Astrocyte (in vitro differentiated cells and primary cell): ENCODE results near the gene TMEM63A. TPM values are rescaled to one million over a fixed set of nuclear protein-coding genes. Genes with fewer than 3 reads are reported as not detected.

Source experiments
- DNase-seq: peaks from one replicate; pipeline ENCODE4 v3.0.0-alpha.2; 2010; ENCODE audit warnings: low read depth
- FAIRE-seq: peaks from 2 replicates; lab custom pipeline; 2011; peaks lifted over from hg19 to GRCh38; lab: Jason Lieb, UNC
- H2AFZ ChIP-seq: 2 replicates; pipeline ENCODE4 v1.6.0; 2012; ENCODE audit warnings: low read depth, low read length, inconsistent platforms
- H3K27ac ChIP-seq: 2 replicates; pipeline ENCODE4 v1.5.1; 2011; ENCODE audit warnings: low read depth, low read length, inconsistent platforms
- H3K27me3 ChIP-seq: 2 replicates; pipeline ENCODE4 v1.6.0; 2011; ENCODE audit warnings: low read length, inconsistent platforms; ENCODE audit not compliant: insufficient read depth
- H3K36me3 ChIP-seq: 2 replicates; pipeline ENCODE4 v1.5.1; 2011; ENCODE audit warnings: low read length, inconsistent platforms; ENCODE audit not compliant: insufficient read depth
- H3K4me1 ChIP-seq: 2 replicates; pipeline ENCODE4 v1.5.1; 2011; ENCODE audit warnings: low read length, inconsistent platforms; ENCODE audit not compliant: insufficient read depth
- H3K4me2 ChIP-seq: 2 replicates; pipeline ENCODE4 v1.6.0; 2012; ENCODE audit warnings: low read length, inconsistent platforms
- H3K4me3 ChIP-seq: 2 replicates; pipeline ENCODE4 v1.5.1; 2011; ENCODE audit warnings: low read depth, mild to moderate bottlenecking, low read length, inconsistent platforms; ENCODE audit not compliant: insufficient read depth
- H3K79me2 ChIP-seq: 2 replicates; pipeline ENCODE4 v1.6.0; 2012; ENCODE audit warnings: mild to moderate bottlenecking, low read length, inconsistent platforms; ENCODE audit not compliant: insufficient read depth
- H3K9ac ChIP-seq: 2 replicates; pipeline ENCODE4 v1.6.0; 2012; ENCODE audit warnings: mild to moderate bottlenecking, low read length, inconsistent platforms
- H3K9me3 ChIP-seq: 2 replicates; pipeline ENCODE4 v1.5.1; 2012; ENCODE audit warnings: low read depth, mild to moderate bottlenecking, low read length, inconsistent platforms; ENCODE audit not compliant: insufficient read depth
- H4K20me1 ChIP-seq: 2 replicates; pipeline ENCODE4 v1.6.0; 2012; ENCODE audit warnings: low read length, inconsistent platforms; ENCODE audit not compliant: insufficient read depth
- H3K27ac Mint-ChIP-seq: one replicate; pipeline ENCODE4 v1.8.0; 2021; ENCODE audit warnings: mild to moderate bottlenecking, mixed read lengths; ENCODE audit not compliant: unreplicated experiment
- H3K27me3 Mint-ChIP-seq: one replicate; pipeline ENCODE4 v1.8.0; 2021; ENCODE audit warnings: low read depth, mixed read lengths; ENCODE audit not compliant: unreplicated experiment
- H3K36me3 Mint-ChIP-seq: one replicate; pipeline ENCODE4 v1.8.0; 2021; ENCODE audit warnings: low read depth, mixed read lengths; ENCODE audit not compliant: unreplicated experiment
- H3K4me1 Mint-ChIP-seq: one replicate; pipeline ENCODE4 v1.8.0; 2021; ENCODE audit warnings: low read depth, mixed read lengths; ENCODE audit not compliant: unreplicated experiment
- H3K4me3 Mint-ChIP-seq: one replicate; pipeline ENCODE4 v1.8.0; 2021; ENCODE audit warnings: mild to moderate bottlenecking, moderate library complexity, mixed read lengths; ENCODE audit not compliant: unreplicated experiment
- H3K9me3 Mint-ChIP-seq: one replicate; pipeline ENCODE4 v1.8.0; 2021; ENCODE audit warnings: mild to moderate bottlenecking, mixed read lengths; ENCODE audit not compliant: unreplicated experiment
- CTCF ChIP-seq: IDR thresholded peaks from 2 replicates; pipeline ENCODE4 v1.5.1; 2011; ENCODE audit warnings: low read depth, mild to moderate bottlenecking, inconsistent platforms, low read length, moderate library complexity; ENCODE audit not compliant: insufficient read depth
- EZH2 ChIP-seq: IDR thresholded peaks from 2 replicates; pipeline ENCODE4 v1.6.1; 2012; ENCODE audit warnings: mild to moderate bottlenecking, low read length, inconsistent platforms; ENCODE audit not compliant: insufficient read depth
- total RNA-seq: library from RNA; stranded (reverse); gene quantifications from 2 replicates; pipeline ENCODE4 v1.2.1, GENCODE V29; 2021

The TMEM63A gene
- total RNA-seq, 1 donor from 2014 or later, result 28.7 TPM

DNA sequence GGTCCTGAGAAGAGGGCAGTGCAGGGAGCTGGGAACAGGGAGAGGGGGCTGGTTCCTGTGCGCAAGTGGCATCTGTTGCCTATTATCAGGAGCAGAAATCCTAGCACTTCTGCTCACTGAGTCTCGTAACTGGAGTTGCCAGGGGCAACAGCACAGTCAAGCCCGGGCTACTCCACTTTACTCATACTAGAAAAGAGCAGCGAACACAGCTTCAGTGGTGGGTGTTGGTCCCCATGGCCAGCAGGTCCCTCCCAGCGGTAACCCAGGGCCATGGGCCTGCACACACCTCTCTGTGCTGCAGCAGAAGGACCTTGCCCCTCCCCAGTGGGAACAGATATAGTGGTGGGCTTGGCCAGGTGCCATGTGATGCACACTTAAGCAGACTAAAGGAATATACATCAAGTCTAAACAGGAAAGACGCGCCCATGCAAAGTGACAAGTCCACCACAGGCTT, 33.4 kb upstream of the TMEM63A start:
- Mint-ChIP-seq H3K9me3 (no peaks in the 10 kb centered on the region), H3K4me1 (peaks cover 4% of the 10 kb centered on the region), H3K4me3 (no peak overlapping the region), H3K36me3 (peaks cover 23% of the 10 kb centered on the region), H3K27me3 (no peaks in the 10 kb centered on the region), H3K27ac (peak overlapping the region; percentile 1)
- Histone ChIP-seq H3K27me3 (no peaks in the 10 kb centered on the region), H3K79me2 (no peaks in the 10 kb centered on the region), H3K4me2 (no peak overlapping the region), H3K9me3 (no peaks in the 10 kb centered on the region), H4K20me1 (no peaks in the 10 kb centered on the region), H2AFZ (no peak overlapping the region), H3K27ac (no peak overlapping the region), H3K36me3 (peaks cover 3% of the 10 kb centered on the region), H3K4me3 (no peak overlapping the region), H3K9ac (no peak overlapping the region), H3K4me1 (peaks cover 7% of the 10 kb centered on the region)
- DNase-seq, result peak; percentile 10
- no peak for FAIRE-seq
- TF ChIP-seq EZH2 (no peak), CTCF (no peak)

- Histone ChIP-seq H3K4me2 (no peak overlapping the region), H3K36me3 (peaks cover 3% of the 10 kb centered on the region), H3K9me3 (no peaks in the 10 kb centered on the region), H2AFZ (no peak overlapping the region), H3K4me3 (no peak overlapping the region), H3K4me1 (peaks cover 6% of the 10 kb centered on the region), H3K27me3 (no peaks in the 10 kb centered on the region), H3K27ac (no peak overlapping the region), H3K9ac (no peak overlapping the region), H3K79me2 (no peaks in the 10 kb centered on the region), H4K20me1 (no peaks in the 10 kb centered on the region)
- DNase-seq (no peak), FAIRE-seq (no peak)
- peak overlapping the region; percentile 1 for H3K27ac Mint-ChIP-seq
- H3K4me3 Mint-ChIP-seq, result peak overlapping the region; percentile 47
- TF ChIP-seq EZH2, result no peak
- TF ChIP-seq CTCF, result no peak
- H3K4me1 Mint-ChIP-seq, result peaks cover 4% of the 10 kb centered on the region
- H3K36me3 Mint-ChIP-seq, result peaks cover 22% of the 10 kb centered on the region
- H3K9me3 Mint-ChIP-seq, result no peaks in the 10 kb centered on the region
- H3K27me3 Mint-ChIP-seq, result peaks cover 4% of the 10 kb centered on the region
Measured at GRCh38 chr1:225914947-225915346, 32.8 kb upstream of the TMEM63A start.

DNA sequence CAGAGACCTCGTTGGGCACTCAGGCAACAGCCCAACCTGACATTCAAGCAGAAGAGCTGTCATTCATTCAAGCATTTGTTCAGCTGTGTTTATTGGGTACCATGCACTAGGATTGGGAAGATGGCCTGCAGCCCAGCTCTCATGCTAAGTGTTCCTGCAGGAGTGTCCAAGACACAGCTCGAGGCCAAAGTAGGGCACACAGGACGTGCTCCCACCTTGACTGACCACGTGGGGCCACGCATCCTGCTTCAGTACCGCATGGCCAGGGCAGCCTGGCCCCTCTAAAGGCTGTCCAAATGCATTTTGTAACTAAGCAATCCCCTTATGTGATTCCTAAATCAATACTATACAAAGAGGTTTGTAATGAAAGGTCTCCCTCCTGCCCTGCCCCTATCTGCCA, 32.2 kb upstream of the TMEM63A start:
- H3K4me3 ChIP-seq, result no peak overlapping the region
- H3K27me3 ChIP-seq, result no peaks in the 10 kb centered on the region
- Mint-ChIP-seq H3K4me3 (no peak overlapping the region), H3K27me3 (peaks cover 7% of the 10 kb centered on the region), H3K9me3 (no peaks in the 10 kb centered on the region), H3K36me3 (peaks cover 18% of the 10 kb centered on the region), H3K27ac (no peak overlapping the region), H3K4me1 (peaks cover 4% of the 10 kb centered on the region)
- TF ChIP-seq CTCF, result no peak
- no peak for TF ChIP-seq EZH2
- H3K27ac ChIP-seq, result no peak overlapping the region
- H3K9me3 ChIP-seq, result no peaks in the 10 kb centered on the region
- H3K36me3 ChIP-seq, result peaks cover 3% of the 10 kb centered on the region
- H3K4me2 ChIP-seq, result no peak overlapping the region
- no peak for FAIRE-seq
- H3K79me2 ChIP-seq, result no peaks in the 10 kb centered on the region
- no peak for DNase-seq
- no peak overlapping the region for H2AFZ ChIP-seq
- H3K9ac ChIP-seq, result no peak overlapping the region
- H3K4me1 ChIP-seq, result peaks cover under 1% of the 10 kb centered on the region
- H4K20me1 ChIP-seq, result no peaks in the 10 kb centered on the region
